HepG2 (cell line): ENCODE results near the gene CSPG5. TPM values are rescaled to one million over a fixed set of nuclear protein-coding genes. Genes with fewer than 3 reads are reported as not detected.
A peak's percentile ranks its signal among the peaks of the same experiment; 100 is the strongest.

ENCODE experiments used
- ATRX ChIP-seq: sonication (generic); formaldehyde crosslinking; IDR thresholded peaks from 2 replicates; pipeline ENCODE4 v1.4.0; 2020; ENCODE audit warnings: missing genetic modification reagents, borderline replicate concordance
- ERF ChIP-seq: IDR thresholded peaks from 2 replicates; pipeline ENCODE4 v1.6.1; 2018; ENCODE audit warnings: missing biosample characterization, missing genetic modification reagents
- HES4 ChIP-seq: sonication (generic); formaldehyde crosslinking; IDR thresholded peaks from 2 replicates; pipeline ENCODE4 v1.9.0; 2021; ENCODE audit warnings: mild to moderate bottlenecking, missing genetic modification reagents, borderline replicate concordance
- HNF4A ChIP-seq: sonication (generic); formaldehyde crosslinking; IDR thresholded peaks from 2 replicates; pipeline ENCODE4 v1.4.0; 2020; ENCODE audit warnings: missing genetic modification reagents
- HOXA3 ChIP-seq: sonication (generic); formaldehyde crosslinking; IDR thresholded peaks from 2 replicates; pipeline ENCODE4 v1.5.0; 2020; ENCODE audit warnings: missing genetic modification reagents
- KAT8 ChIP-seq: IDR thresholded peaks from 2 replicates; pipeline ENCODE4 v1.6.1; 2016; ENCODE audit warnings: missing genetic modification reagents, missing compliant biosample characterization
- KLF16 ChIP-seq, 2 experiments: sonication (generic) in 1 of 2; formaldehyde crosslinking in 1 of 2; IDR thresholded peaks; 2 replicates each; pipeline versions ENCODE4 v1.6.1 to v1.8.0; 2016 to 2023; ENCODE audit warnings: missing genetic modification reagents in 2 of 2, missing compliant biosample characterization in 1 of 2
- MEF2D ChIP-seq: sonication (generic); formaldehyde crosslinking; IDR thresholded peaks from 2 replicates; pipeline ENCODE4 v1.5.1; 2020; ENCODE audit warnings: mild to moderate bottlenecking, missing genetic modification reagents
- MYC ChIP-seq: sonication (generic); formaldehyde crosslinking; IDR thresholded peaks from 2 replicates; pipeline ENCODE4 v1.9.0; 2021; ENCODE audit warnings: missing genetic modification reagents, borderline replicate concordance
- NFKBIZ ChIP-seq: IDR thresholded peaks from 2 replicates; pipeline ENCODE4 v1.6.1; 2018; ENCODE audit warnings: missing genetic modification reagents, missing compliant biosample characterization
- REXO4 ChIP-seq: sonication (generic); formaldehyde crosslinking; IDR thresholded peaks from 2 replicates; pipeline ENCODE4 v1.8.0; 2022; ENCODE audit warnings: missing genetic modification reagents, mild to moderate bottlenecking, borderline replicate concordance
- SIX1 ChIP-seq: sonication (generic); formaldehyde crosslinking; IDR thresholded peaks from 2 replicates; pipeline ENCODE4 v1.4.0; 2020; ENCODE audit warnings: missing genetic modification reagents, borderline replicate concordance
- ZMAT3 ChIP-seq: sonication (generic); formaldehyde crosslinking; conservative IDR thresholded peaks from 2 replicates; pipeline ENCODE4 v1.7.0; 2021; ENCODE audit warnings: missing genetic modification reagents
- ZNF263 ChIP-seq: sonication (generic); formaldehyde crosslinking; IDR thresholded peaks from 2 replicates; pipeline ENCODE4 v1.4.0; 2020; ENCODE audit warnings: missing genetic modification reagents
- ZNF552 ChIP-seq: sonication (generic); formaldehyde crosslinking; IDR thresholded peaks from 2 replicates; pipeline ENCODE4 v1.9.0; 2022; ENCODE audit warnings: missing genetic modification reagents, mild to moderate bottlenecking, borderline replicate concordance
- ZNF772 ChIP-seq: sonication (generic); formaldehyde crosslinking; IDR thresholded peaks from 2 replicates; pipeline ENCODE4 v1.5.0; 2020; ENCODE audit warnings: mild to moderate bottlenecking, missing genetic modification reagents
- ZNF776 ChIP-seq: sonication (generic); formaldehyde crosslinking; IDR thresholded peaks from 2 replicates; pipeline ENCODE4 v1.4.0; 2020; ENCODE audit warnings: mild to moderate bottlenecking, missing genetic modification reagents
- polyA plus RNA-seq, 8 experiments: library from polyadenylated mRNA; depleted of rRNA in 3 of 8; stranded (reverse) in 7 of 8; unstranded in 1 of 8; fragments of >200 nt; fragmentation: Illumina TruSeq in 4 of 8; extraction: Trizol in 4 of 8; gene quantifications; 2 replicates each; pipeline versions ENCODE4 v1.2.1 to v1.2.3, GENCODE V29; 2011 to 2016; ENCODE audit warnings: low read depth in 4 of 8, missing spikeins in 1 of 8, mixed read lengths in 1 of 8; ENCODE audit not compliant: insufficient read depth in 1 of 8
- total RNA-seq, 5 experiments: library from RNA; depleted of rRNA; stranded (reverse); fragments of >200 nt; fragmentation: Illumina TruSeq; extraction: Trizol; gene quantifications; 2 replicates each; pipeline ENCODE4 v1.2.3, GENCODE V29; 2016; ENCODE audit warnings: low read depth in 1 of 5
- TF ChIP-seq, protein P1 (sequence below): sonication (generic); formaldehyde crosslinking; conservative IDR thresholded peaks from 2 replicates; pipeline ENCODE4 v1.8.0; 2022; ENCODE audit warnings: missing genetic modification reagents
- TF ChIP-seq, protein P2 (sequence below), 2 experiments: sonication (generic) in 1 of 2; formaldehyde crosslinking in 1 of 2; IDR thresholded peaks; 2 replicates each; pipeline versions ENCODE4 v1.4.0 to v1.6.1; 2018 to 2020; ENCODE audit warnings: missing genetic modification reagents in 2 of 2, borderline replicate concordance in 1 of 2, low read depth in 1 of 2, mild to moderate bottlenecking in 1 of 2, missing biosample characterization in 1 of 2
- TF ChIP-seq, protein P3 (sequence below): IDR thresholded peaks from 2 replicates; pipeline ENCODE4 v1.6.1; 2016; ENCODE audit warnings: low read depth, borderline replicate concordance
- TF ChIP-seq, protein P4 (sequence below), 2 experiments: sonication (generic) in 1 of 2; formaldehyde crosslinking in 1 of 2; IDR thresholded peaks; 2 replicates each; pipeline versions ENCODE4 v1.5.1 to v1.6.1; 2011 to 2020; ENCODE audit warnings: borderline replicate concordance in 1 of 2, low read depth in 1 of 2, low read length in 1 of 2, mild to moderate bottlenecking in 1 of 2, missing genetic modification reagents in 1 of 2, moderate library complexity in 1 of 2

The CSPG5 gene
- total and polyA plus RNA-seq, 2 of the 13 experiments (the other 11 are each of a cell fraction or from before 2014, with no cell fraction given), result 0.07 to 0.15 TPM

DNA sequence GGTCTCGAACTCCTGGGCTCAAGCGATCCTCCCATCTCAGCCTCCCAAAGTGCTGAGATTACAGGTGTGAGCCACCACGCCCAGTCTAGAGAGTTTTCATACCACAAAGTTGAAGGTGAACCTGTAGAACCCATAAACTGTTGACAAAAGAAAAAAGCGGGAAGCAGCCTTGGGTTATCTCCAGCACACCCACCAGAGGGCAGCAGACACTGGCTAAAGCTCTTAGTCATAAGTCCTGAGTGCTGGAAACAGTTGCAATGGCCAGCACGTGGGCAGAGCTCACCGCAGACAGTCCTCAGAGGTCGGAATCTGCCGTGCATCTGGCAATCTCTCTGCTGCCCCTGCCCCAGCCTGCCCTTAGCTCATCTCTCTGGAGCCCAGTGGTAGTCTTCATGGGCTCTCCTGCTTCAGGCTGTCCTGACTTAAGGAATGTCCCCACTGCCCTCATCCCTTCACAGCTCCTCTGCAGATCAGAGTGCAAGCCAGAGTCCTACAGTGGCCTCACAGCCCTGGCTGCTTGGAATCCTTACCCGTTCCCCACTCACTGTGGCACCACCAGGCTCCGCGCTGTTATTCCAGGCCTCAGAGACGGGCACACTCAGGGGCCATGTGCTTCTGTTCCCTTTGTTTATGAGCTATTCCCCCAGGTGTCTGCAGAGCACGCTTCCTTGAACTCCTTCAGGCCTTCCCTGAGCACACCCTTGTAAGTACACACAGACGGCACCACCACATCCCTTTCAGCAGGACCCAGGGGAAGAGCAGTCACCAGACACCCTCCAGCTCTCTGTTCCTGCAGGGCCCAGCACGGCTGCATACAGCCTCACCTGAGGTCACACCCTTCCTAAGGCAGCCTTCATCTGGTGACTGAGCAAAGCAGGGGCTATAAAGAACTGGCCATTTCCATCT, 56.3 kb downstream of the CSPG5 start (continued):
- TF ChIP-seq HES4 (CRISPR knock-in tag) (no peak), SIX1 (no peak), REXO4 (CRISPR knock-in tag) (no peak), ZMAT3 (CRISPR knock-in tag) (no peak), KAT8 (CRISPR knock-in tag) (0 out of 2 replicates have a peak, but pooled peaks have one; percentile 40), MYC (peak; percentile 88), MEF2D (0 out of 2 replicates have a peak, but pooled peaks have one; percentile 32), ZNF552 (CRISPR knock-in tag) (no peak), HOXA3 (CRISPR knock-in tag) (peak; percentile 61; the same call in 1 of the 2 replicates), KLF16 (CRISPR knock-in tag; IDR thresholded peaks at IDR 0.05) (peak in 1 of 2 experiments; percentile 63; a peak in 1 of 4 replicates), ZNF776 (CRISPR knock-in tag) (peak; percentile 56; the same call in 1 of the 2 replicates), ZNF772 (CRISPR knock-in tag) (0 out of 2 replicates have a peak, but pooled peaks have one; percentile 55), HNF4A (CRISPR knock-in tag) (no peak), ATRX (no peak), ERF (CRISPR knock-in tag) (peak; percentile 64; the same call in 1 of the 2 replicates), NFKBIZ (CRISPR knock-in tag) (peak; percentile 57; the same call in 1 of the 2 replicates), ZNF263 (CRISPR knock-in tag) (peak; percentile 68)
- TF ChIP-seq, protein P1, sequence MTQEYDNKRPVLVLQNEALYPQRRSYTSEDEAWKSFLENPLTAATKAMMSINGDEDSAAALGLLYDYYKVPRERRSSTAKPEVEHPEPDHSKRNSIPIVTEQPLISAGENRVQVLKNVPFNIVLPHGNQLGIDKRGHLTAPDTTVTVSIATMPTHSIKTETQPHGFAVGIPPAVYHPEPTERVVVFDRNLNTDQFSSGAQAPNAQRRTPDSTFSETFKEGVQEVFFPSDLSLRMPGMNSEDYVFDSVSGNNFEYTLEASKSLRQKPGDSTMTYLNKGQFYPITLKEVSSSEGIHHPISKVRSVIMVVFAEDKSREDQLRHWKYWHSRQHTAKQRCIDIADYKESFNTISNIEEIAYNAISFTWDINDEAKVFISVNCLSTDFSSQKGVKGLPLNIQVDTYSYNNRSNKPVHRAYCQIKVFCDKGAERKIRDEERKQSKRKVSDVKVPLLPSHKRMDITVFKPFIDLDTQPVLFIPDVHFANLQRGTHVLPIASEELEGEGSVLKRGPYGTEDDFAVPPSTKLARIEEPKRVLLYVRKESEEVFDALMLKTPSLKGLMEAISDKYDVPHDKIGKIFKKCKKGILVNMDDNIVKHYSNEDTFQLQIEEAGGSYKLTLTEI (CRISPR knock-in tag), result no peak
- TF ChIP-seq, protein P2, sequence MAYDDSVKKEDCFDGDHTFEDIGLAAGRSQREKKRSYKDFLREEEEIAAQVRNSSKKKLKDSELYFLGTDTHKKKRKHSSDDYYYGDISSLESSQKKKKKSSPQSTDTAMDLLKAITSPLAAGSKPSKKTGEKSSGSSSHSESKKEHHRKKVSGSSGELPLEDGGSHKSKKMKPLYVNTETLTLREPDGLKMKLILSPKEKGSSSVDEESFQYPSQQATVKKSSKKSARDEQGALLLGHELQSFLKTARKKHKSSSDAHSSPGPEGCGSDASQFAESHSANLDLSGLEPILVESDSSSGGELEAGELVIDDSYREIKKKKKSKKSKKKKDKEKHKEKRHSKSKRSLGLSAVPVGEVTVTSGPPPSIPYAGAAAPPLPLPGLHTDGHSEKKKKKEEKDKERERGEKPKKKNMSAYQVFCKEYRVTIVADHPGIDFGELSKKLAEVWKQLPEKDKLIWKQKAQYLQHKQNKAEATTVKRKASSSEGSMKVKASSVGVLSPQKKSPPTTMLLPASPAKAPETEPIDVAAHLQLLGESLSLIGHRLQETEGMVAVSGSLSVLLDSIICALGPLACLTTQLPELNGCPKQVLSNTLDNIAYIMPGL (CRISPR knock-in tag; IDR thresholded peaks at IDR 0.05; ENCODE audit: borderline replicate concordance in 1 of 2, low read depth in 1 of 2), result peak in 1 of 2 experiments; percentile 70
- TF ChIP-seq, protein P3, sequence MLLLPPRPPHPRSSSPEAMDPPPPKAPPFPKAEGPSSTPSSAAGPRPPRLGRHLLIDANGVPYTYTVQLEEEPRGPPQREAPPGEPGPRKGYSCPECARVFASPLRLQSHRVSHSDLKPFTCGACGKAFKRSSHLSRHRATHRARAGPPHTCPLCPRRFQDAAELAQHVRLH, result peak; percentile 52; the same call in 1 of the 2 replicates
- TF ChIP-seq, protein P4, sequence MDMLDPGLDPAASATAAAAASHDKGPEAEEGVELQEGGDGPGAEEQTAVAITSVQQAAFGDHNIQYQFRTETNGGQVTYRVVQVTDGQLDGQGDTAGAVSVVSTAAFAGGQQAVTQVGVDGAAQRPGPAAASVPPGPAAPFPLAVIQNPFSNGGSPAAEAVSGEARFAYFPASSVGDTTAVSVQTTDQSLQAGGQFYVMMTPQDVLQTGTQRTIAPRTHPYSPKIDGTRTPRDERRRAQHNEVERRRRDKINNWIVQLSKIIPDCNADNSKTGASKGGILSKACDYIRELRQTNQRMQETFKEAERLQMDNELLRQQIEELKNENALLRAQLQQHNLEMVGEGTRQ (IDR thresholded peaks at IDR 0.05; ENCODE audit: low read depth, low read length), result peak; percentile 72
- TF ChIP-seq, protein P4 (CRISPR knock-in tag; IDR thresholded peaks at IDR 0.05; ENCODE audit: borderline replicate concordance), result peak; percentile 35; the same call in 1 of the 2 replicates
